IMR-90 (cell line): ENCODE data around the gene ID1. TPM values are rescaled to one million over a fixed set of nuclear protein-coding genes. Genes with fewer than 3 reads are reported as not detected.
"Not testable (repeated sequence)": the region's sequence is repeated elsewhere in the genome, so short reads cannot be mapped to it uniquely, and the experiment has no call there.

Experiments
- ATAC-seq: fragments of 200-7000 bp; cut with Tn5 transposase; 2 replicates; pipeline ENCODE4 v1.9.1; 2020; ENCODE audit warnings: low read depth, mild to moderate bottlenecking, moderate library complexity
- BruUV-seq: library from RNA; stranded (reverse); fragments of 400-500 nt; replicated peaks from 2 replicates; lab custom pipeline; 2021; lab: Mats Ljungman, UMichigan
- CTCF ChIA-PET: fragments of 300-600 bp; formaldehyde crosslinking; extraction: SDS; loops from one replicate; lab custom pipeline; 2021; ENCODE audit warnings: antibody characterized with exemption; lab: Yijun Ruan, JAX
- POLR2A ChIA-PET: fragments of 300-600 bp; sonication (Branson Sonifier 250); formaldehyde crosslinking; loops from one replicate; lab custom pipeline; 2022; ENCODE audit warnings: antibody characterized with exemption; ENCODE audit not compliant: unreplicated experiment; lab: Charles Lee
- DNase-seq: peaks from one replicate; pipeline ENCODE4 v3.0.0; 2013
- H2AFZ ChIP-seq: replicated peaks from 2 replicates; pipeline ENCODE3; 2013; ENCODE audit warnings: low read length, mild to moderate bottlenecking; ENCODE audit not compliant: poor library complexity
- H2AK5ac ChIP-seq: 2 replicates; pipeline ENCODE4 v1.6.1; 2013; ENCODE audit warnings: low read depth, low read length, inconsistent platforms
- H2AK9ac ChIP-seq: replicated peaks from 2 replicates; pipeline ENCODE3; 2013; ENCODE audit warnings: mild to moderate bottlenecking, low read depth, low read length, moderate library complexity; ENCODE audit not compliant: poor library complexity
- H2BK120ac ChIP-seq: 2 replicates; pipeline ENCODE4 v1.6.1; 2013; ENCODE audit warnings: low read depth, low read length, inconsistent platforms
- H2BK15ac ChIP-seq: 3 replicates; pipeline ENCODE4 v1.6.1; 2013; ENCODE audit warnings: low read depth, low read length, inconsistent platforms
- H2BK20ac ChIP-seq: 2 replicates; pipeline ENCODE4 v1.6.1; 2013; ENCODE audit warnings: low read depth, mild to moderate bottlenecking, inconsistent platforms, low read length, moderate library complexity
- H2BK5ac ChIP-seq: 2 replicates; pipeline ENCODE4 v1.6.1; 2013; ENCODE audit warnings: mild to moderate bottlenecking, low read depth, low read length, inconsistent platforms; ENCODE audit not compliant: poor library complexity, severe bottlenecking
- H3K14ac ChIP-seq: replicated peaks from 2 replicates; pipeline ENCODE4 v1.6.1; 2013; ENCODE audit warnings: low read depth, low read length, inconsistent platforms
- H3K18ac ChIP-seq: 2 replicates; pipeline ENCODE4 v1.6.1; 2013; ENCODE audit warnings: low read depth, low read length, control low read depth
- H3K23ac ChIP-seq: 2 replicates; pipeline ENCODE4 v1.6.1; 2013; ENCODE audit warnings: low read depth, low read length, inconsistent platforms
- H3K27ac ChIP-seq: 2 replicates; pipeline ENCODE4 v1.5.1; 2013; ENCODE audit warnings: mild to moderate bottlenecking, control low read depth, low read length; ENCODE audit not compliant: insufficient read depth
- H3K27me3 ChIP-seq: 2 replicates; pipeline ENCODE4 v1.6.1; 2013; ENCODE audit warnings: low read length; ENCODE audit not compliant: control insufficient read depth, insufficient read depth
- H3K36me3 ChIP-seq: 2 replicates; pipeline ENCODE4 v1.6.1; 2013; ENCODE audit warnings: low read length, mixed read lengths; ENCODE audit not compliant: control insufficient read depth, insufficient read depth
- H3K4ac ChIP-seq: 2 replicates; pipeline ENCODE4 v1.6.1; 2013; ENCODE audit warnings: low read depth, low read length, inconsistent platforms
- H3K4me1 ChIP-seq: 2 replicates; pipeline ENCODE4 v1.6.1; 2013; ENCODE audit warnings: low read length, mixed read lengths; ENCODE audit not compliant: control insufficient read depth, insufficient read depth
- H3K4me2 ChIP-seq: 2 replicates; pipeline ENCODE4 v1.6.1; 2013; ENCODE audit warnings: low read depth, mild to moderate bottlenecking, control low read depth, low read length, moderate library complexity
- H3K4me3 ChIP-seq: 2 replicates; pipeline ENCODE4 v1.5.1; 2013; ENCODE audit warnings: low read depth, mild to moderate bottlenecking, control low read depth, low read length, moderate library complexity; ENCODE audit not compliant: insufficient read depth
- H3K56ac ChIP-seq: 2 replicates; pipeline ENCODE4 v1.6.1; 2013; ENCODE audit warnings: low read length, inconsistent platforms; ENCODE audit not compliant: insufficient read depth; ENCODE audit errors: extremely low read depth
- H3K79me1 ChIP-seq, 2 experiments: 2 replicates each; pipeline ENCODE4 v1.6.1; 2013; ENCODE audit warnings: low read length in 2 of 2, inconsistent platforms in 1 of 2, low read depth in 1 of 2
- H3K9ac ChIP-seq: 2 replicates; pipeline ENCODE4 v1.6.1; 2013; ENCODE audit warnings: low read depth, low read length, control low read depth
- H3K9me1 ChIP-seq: 2 replicates; pipeline ENCODE4 v1.6.1; 2013; ENCODE audit warnings: low read length, inconsistent platforms; ENCODE audit not compliant: insufficient read depth
- H3K9me3 ChIP-seq: 2 replicates; pipeline ENCODE4 v1.6.1; 2013; ENCODE audit warnings: low read length; ENCODE audit not compliant: control insufficient read depth, insufficient read depth
- H4K20me1 ChIP-seq: 2 replicates; pipeline ENCODE4 v1.6.1; 2013; ENCODE audit warnings: low read length, inconsistent platforms; ENCODE audit not compliant: insufficient read depth
- H4K5ac ChIP-seq: 2 replicates; pipeline ENCODE4 v1.6.1; 2013; ENCODE audit warnings: mild to moderate bottlenecking, low read depth, low read length, control low read depth
- H4K8ac ChIP-seq, 2 experiments: 2 replicates each; pipeline ENCODE4 v1.6.1; 2013; ENCODE audit warnings: low read depth in 2 of 2, low read length in 2 of 2, control low read depth in 1 of 2, inconsistent platforms in 1 of 2
- H4K91ac ChIP-seq: 2 replicates; pipeline ENCODE4 v1.6.1; 2013; ENCODE audit warnings: low read depth, low read length, inconsistent platforms; ENCODE audit not compliant: insufficient read depth
- CHD1 ChIP-seq: IDR thresholded peaks from 2 replicates; pipeline ENCODE4 v1.6.1; 2012; ENCODE audit warnings: low read depth, low read length, improper control_type of control experiment
- MAZ ChIP-seq: IDR thresholded peaks from 2 replicates; pipeline ENCODE4 v1.6.1; 2012; ENCODE audit warnings: low read depth, mild to moderate bottlenecking, low read length, improper control_type of control experiment, moderate library complexity, borderline replicate concordance
- WGBS, 2 experiments: methylation state at CpG; one replicate each; pipeline versions ENCODE4 v1.1.5 to v1.1.7; 2013; ENCODE audit warnings: missing lambda C conversion rate in 2 of 2; ENCODE audit not compliant: insufficient read length in 1 of 2; ENCODE audit errors: extremely low coverage in 2 of 2; 5-methylcytosine and 5-hydroxymethylcytosine counted together
- dilution Hi-C: fragments of 300-500 bp; cut with HindIII; formaldehyde crosslinking; loops from one replicate; pipeline ENCODE4 v1.14.3; 2018; ENCODE audit warnings: low sequenced_read_pairs; ENCODE audit not compliant: unreplicated experiment
- in situ Hi-C: fragments of 300-500 bp; cut with MboI; formaldehyde crosslinking; loops from 3 replicates; pipeline ENCODE4 v1.14.3; 2019; ENCODE audit warnings: low sequenced_read_pairs, inconsistent platforms, mixed read lengths
- intact Hi-C: fragments of 100-400 bp; cut with micrococcal nuclease; formaldehyde crosslinking; loops from 2 replicates; pipeline ENCODE4 v1.10.0; 2022
- polyA plus RNA-seq, 3 experiments: library from polyadenylated mRNA; depleted of rRNA; stranded (reverse); fragments of >200 nt; gene quantifications; 2 replicates each; pipeline ENCODE4 v1.2.3, GENCODE V29; 2012; ENCODE audit warnings: low replicate concordance in 1 of 3
- total RNA-seq: library from RNA; depleted of rRNA; stranded (reverse); fragments of >200 nt; gene quantifications from 2 replicates; pipeline ENCODE4 v1.2.3, GENCODE V29; 2012

ID1 gene
- total and polyA plus RNA-seq, 2 of the 4 experiments (the other 2 are of a cell fraction) = 148 to 174 TPM

- TF ChIP-seq MAZ (no peak), CHD1 (no peak)
These were observed 31.4 kb upstream of the ID1 start (continued) for GRCh38 chr20:31573555-31574321.

GRCh38 chr20:31574986-31575385, 30.1 kb upstream of the ID1 start:
- BruUV-seq, DNase-seq, H2BK120ac ChIP-seq, H3K18ac ChIP-seq, H3K36me3 ChIP-seq, intact Hi-C loops, H3K4me2 ChIP-seq, H3K9me3 ChIP-seq, H3K4me3 ChIP-seq, H2BK15ac ChIP-seq, dilution Hi-C loops, H2BK5ac ChIP-seq, H2AK5ac ChIP-seq, H3K23ac ChIP-seq, H3K27me3 ChIP-seq, H4K20me1 ChIP-seq, H3K4ac ChIP-seq, H4K91ac ChIP-seq, H2AK9ac ChIP-seq, H3K27ac ChIP-seq, H4K8ac ChIP-seq, H3K9me1 ChIP-seq, H2BK20ac ChIP-seq, in situ Hi-C loops, H2AFZ ChIP-seq, H4K5ac ChIP-seq, H3K9ac ChIP-seq, ATAC-seq, POLR2A ChIA-PET, H3K56ac ChIP-seq, H3K14ac ChIP-seq: not testable (repeated sequence)
- CTCF ChIA-PET = interaction anchor here (1.1 kb wide), 1 partner anchor 13 kb away, joined by 4 read pairs; no protein-coding TSS in a partner anchor
- Histone ChIP-seq H3K4me1 (peaks cover 10% of the 10 kb centered on the region), H3K79me1 (peaks cover 3 to 18% of the 10 kb centered on the region in 2 experiments; a peak in 3 of 4 replicates)
- WGBS, 2 experiments = 96% methylated on average over 4 of the region's 10 CpGs; no CpG with 5 or more reads in 1 of the 2 experiments
